ENCODE measurements around the gene MCC.

GRCh38 chr5:113205323-113205722, 282.9 kb downstream of the MCC start:
- no peak for TF ChIP-seq CTCF (IDR thresholded peaks at IDR 0.05)
- no peak for TF ChIP-seq EZH2 (IDR thresholded peaks at IDR 0.05; ENCODE audit: borderline replicate concordance, insufficient read depth, low read depth, low read length, poor library complexity, severe bottlenecking)

All from B cell (primary cell).